NOMO-1 (cell line): ENCODE data around the gene AKAP13.
A peak's percentile ranks its signal among the peaks of the same experiment; 100 is the strongest.

Experiments
- DNase-seq, 2 experiments: peaks; one replicate each; lab custom pipeline; 2025; ENCODE audit not compliant: unreplicated experiment in 2 of 2; lab: John Stamatoyannopoulos, UW

Gene AKAP13

DNA sequence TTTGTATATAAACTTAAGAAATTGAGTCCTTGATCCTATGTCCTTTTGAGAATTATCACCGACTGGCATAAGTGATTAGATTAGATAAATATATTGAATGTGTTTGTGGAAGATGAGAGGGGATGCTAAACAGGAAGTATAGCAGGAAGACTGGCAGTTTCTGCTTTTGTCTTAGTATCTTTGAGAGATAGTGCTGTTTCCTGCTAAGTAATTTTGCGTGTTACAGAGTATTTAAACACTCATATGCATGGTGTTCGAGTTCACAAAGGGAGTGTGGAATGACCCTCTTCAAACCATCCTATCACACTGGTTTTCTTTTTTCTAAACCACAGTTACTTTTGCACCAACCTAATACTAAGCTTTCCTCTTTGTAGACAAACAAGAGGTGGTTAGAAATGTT, 308.3 kb downstream of the AKAP13 start:
- peak in 1 of 2 experiments; percentile 18 for DNase-seq

DNA sequence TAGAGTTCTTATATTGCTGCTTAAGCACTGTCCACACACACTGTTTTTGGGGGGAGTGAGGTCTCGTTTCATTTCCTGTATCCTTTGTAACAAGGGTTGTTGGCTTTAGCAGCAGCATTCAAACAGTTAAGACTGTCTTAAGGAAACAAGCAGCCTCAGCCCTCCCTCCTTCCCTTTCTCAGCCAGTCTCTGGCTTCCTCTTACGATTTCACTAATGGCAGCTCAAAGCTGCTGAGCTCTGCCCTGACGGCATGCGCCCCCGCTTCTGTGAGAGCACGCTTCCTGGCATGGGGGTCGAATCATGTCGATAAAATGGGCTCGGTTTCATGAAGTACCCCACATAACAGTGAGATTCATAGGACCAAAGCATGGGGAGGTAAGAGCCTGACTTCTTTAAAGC, 309.3 kb downstream of the AKAP13 start:
- DNase-seq = peak; percentile 77 to 79

DNA sequence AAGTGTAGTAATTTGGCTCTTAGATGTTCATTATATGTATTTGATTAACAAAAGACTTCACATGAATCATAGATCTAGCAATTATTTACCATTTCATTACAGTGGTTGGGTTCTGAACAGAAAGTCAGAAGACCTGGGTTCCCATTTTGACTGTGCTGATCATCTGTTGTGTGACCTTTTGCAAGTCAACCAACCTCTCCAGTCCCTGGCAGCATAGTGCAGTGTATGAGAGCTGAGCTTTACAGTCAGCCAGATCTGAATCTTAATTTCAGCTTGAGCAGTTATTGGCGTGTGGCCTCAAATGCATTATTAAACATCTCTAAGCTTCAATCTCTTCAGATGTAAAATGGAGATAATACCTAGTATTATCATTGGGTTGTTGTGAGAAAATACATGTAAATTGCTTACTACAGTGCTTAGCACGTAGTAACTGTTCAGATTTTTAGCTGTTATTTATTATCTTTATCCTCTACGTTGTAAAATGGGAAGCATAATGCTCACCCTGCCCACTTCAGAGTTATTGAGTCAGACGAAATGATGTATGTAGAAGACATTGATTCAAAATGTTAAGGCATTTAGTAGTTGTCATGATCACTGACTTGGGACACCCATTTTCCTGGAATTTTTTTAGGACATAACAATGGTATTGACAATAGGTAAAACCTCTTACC, 310.3 kb downstream of the AKAP13 start:
- DNase-seq = peak in 1 of 2 experiments; percentile 41

DNA sequence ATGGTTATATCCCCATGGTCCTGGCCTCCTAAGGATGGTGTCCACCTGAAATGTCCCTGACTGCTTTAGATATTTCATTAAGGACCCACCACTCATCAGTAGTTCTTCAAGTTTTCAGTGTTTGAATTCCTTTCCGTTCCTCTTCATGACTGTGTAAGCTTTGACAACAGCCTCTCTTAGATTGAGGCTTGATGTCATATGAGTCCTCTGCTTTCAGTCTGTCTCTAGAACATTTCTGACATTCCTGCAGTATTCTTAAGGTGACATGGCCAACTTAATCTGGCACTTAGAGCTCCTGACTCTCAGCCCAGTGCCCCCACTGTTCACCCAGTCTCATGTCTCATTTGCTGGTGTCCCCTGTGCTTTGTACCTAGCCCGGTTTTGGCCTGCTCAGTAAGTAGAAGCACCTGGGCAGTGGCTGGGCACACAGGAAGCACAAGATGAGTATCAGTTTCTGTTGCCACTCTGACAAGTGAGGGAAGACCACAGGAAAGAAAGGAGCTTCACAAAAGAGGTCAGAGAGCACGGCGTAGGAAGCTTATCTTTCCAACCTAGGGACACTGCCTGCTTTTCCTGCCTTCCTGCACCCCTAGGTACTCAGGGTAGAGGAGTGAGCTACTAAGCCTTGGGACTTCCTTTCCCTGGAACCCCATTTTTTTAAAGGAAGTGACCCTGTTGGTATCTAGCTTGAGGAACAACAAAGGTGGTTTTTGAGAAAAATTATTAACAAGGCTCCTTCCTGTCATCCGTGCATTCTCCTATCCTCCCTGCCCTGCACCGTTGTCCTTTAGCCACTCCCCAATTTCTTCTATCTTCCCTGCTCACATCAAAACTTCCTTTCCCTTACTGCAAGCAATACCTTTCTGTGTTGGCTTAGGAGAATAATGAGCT, 311.2 kb downstream of the AKAP13 start:
- DNase-seq = no peak

DNA sequence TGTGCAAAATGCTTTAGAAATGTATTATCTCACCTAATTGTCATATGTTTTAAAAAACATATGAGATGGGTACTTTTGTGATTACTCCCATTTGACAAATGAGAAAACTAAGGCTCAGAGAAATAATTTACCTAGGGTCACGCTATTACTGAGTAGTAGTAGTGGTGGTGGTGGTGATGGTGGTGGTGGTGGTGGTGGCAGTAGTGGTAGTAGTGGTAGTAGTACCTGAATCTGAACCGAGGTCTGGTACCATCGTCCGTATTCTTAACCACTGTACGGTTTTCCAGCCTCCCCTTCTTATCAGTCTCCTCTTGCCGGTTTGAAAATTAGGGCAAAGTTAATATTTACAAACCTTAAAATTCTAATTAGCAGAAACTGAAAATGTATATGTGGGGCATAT, 311.9 kb downstream of the AKAP13 start:
- DNase-seq = no peak

DNA sequence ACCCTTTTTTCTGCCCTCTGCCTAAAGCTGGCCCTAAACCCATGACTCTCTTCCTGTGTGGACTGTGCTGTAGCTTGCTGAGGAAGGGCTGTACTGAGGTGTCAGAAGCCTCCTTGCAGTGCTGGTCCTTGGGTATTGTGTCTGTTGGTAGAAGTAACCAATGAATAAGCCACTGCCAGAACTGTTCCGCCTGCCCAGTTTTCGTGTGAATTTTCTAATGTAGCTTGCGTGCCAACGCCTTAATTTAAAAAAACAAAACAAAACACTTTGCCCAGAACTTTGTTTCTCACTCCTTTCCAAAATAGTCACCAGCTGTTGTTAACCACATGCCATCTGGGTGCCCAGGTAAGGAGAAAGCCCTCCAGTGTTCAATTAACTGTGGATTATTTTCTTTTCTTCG, 312.5 kb downstream of the AKAP13 start:
- no peak for DNase-seq

DNA sequence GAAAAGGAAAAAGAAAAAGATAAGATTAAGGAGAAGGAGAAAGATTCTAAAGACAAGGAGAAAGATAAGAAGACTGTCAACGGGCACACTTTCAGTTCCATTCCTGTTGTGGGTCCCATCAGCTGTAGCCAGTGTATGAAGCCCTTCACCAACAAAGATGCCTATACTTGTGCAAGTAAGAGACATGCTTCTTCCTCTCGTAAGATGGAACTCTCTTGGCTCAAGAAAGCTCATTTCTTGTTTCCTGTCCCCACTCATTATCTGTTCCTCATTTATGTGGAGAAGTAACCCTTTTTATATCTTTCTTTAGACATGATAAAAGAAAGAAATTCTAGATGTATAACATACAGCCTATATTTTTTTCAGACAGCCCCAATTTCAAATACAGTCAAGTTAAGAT, 312.9 kb downstream of the AKAP13 start:
- peak in 1 of 2 experiments; percentile 32 for DNase-seq

DNA sequence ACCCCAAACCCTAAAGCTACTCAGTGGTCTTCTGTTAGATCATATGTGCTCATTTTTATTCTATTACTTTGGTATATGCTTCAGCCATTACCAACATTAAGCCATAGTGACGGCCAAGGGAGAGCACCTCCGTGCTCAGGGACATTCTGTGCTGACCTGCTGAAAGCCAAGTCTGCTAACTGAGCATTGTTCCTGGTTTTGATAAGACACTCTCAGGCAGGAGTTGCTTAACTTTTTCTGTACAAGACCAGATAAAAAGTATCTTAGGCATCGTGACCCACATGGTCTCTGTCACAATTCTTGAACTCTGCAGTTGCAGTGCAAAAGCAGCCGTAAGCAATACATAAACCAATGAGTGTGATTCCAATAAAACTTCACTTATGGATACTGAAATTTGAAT, 313.7 kb downstream of the AKAP13 start:
- no peak for DNase-seq

DNA sequence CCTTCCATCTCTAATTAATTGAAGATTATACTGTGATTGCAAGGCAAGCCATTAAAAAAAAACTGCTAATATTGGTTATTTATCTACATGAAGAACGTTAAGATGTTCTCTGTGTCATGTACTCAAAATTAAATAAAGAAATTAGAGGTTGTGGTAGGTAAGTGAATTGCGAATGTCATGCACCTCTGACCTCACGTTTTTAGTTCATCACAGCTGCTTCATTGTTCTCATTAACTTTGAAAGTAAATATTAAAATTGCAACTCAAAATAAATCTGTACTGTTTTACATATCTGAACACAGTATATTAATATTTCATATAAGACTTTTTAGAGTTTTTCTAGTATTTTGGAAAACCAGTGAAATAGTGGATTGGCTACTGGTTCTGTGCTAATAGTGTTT, 320.4 kb downstream of the AKAP13 start:
- DNase-seq = no peak

DNA sequence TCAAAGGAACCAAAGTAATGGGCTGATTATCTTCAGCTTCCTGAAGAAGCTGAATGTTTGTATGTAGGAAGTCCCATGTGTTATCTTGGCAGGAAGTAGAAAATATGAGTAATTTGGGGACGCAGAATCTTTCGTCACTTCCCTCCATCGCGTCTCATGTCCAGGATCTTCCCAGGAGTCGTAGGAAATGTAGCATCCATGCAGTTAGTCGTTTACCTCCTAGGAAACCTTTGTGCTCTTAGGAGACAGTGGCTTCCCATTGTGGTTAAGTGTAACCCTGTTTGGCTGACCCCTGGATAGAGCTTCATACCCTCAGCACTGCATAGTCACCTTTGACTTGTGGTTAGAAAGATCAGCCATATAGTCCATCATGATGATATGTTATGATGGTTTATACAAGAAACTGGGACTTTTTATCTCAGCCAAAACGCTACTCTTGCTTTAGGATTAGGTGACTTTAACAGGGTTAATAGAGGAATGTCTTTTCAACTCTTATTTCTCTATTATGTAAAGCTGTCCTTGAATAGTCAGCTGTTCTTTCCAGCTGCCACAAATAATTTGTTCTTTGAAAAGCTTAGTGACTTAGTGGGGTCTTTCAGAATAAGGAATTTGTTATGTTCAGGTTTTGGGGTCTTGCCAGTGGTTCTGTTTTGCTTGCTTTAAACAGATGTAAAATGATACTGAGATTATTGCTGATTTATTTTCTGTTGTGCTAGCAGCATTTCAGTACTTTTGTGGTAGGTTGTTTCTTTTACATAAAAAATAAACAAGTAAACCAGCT, 322.1 kb downstream of the AKAP13 start:
- no peak for DNase-seq

DNA sequence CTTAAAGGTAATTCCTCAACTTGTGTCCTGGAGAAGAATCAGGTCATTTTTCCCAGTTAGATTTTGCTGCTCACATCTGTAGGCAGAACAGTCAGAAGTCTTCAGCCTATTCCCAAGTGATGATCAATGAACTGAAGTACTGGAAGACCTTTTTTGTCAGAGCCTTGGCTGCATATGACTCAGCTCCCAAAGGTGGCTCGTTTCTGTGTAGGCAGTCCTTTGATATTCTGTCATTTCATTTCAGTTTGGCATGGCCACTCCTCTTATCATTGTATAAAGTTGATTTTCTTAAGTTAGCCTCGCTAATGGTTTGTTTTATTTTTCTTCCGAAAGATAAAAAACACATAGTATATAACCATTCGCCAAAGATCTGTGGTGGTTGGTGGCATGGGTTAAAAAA, 323.7 kb downstream of the AKAP13 start:
- DNase-seq = no peak

DNA sequence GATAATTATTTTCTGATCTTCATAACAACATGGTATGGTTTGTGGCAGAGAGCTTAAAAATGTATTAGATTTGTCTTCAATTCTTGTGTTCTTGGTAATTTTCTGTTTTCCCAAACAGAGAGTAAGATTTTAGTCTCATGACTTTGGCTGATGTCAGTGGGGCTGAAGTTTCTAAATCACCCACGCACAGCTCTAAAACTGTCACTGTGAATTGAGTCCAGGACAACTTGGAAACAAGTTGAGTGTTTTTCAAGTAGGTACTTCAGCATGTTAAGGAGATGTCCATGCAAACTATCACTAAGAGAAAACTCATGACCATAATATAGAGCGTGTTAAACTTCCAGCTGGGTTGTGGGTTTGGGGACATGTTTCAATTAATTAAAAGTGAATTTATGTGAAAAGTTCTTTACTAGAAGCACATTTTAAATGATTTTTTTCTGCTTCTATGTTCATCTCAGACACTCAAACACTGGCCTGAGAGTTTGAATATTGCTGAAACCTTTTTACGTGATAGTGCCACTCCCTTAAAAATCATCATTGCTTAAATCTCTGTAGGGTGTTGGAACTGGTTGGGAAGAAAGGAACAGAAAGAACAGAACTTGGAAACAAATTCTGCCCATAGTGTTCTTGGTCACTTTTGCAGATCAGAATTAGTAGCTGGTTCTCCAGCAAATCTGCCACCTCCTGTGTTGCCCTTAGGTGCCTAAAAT, 324.5 kb downstream of the AKAP13 start:
- no peak for DNase-seq

DNA sequence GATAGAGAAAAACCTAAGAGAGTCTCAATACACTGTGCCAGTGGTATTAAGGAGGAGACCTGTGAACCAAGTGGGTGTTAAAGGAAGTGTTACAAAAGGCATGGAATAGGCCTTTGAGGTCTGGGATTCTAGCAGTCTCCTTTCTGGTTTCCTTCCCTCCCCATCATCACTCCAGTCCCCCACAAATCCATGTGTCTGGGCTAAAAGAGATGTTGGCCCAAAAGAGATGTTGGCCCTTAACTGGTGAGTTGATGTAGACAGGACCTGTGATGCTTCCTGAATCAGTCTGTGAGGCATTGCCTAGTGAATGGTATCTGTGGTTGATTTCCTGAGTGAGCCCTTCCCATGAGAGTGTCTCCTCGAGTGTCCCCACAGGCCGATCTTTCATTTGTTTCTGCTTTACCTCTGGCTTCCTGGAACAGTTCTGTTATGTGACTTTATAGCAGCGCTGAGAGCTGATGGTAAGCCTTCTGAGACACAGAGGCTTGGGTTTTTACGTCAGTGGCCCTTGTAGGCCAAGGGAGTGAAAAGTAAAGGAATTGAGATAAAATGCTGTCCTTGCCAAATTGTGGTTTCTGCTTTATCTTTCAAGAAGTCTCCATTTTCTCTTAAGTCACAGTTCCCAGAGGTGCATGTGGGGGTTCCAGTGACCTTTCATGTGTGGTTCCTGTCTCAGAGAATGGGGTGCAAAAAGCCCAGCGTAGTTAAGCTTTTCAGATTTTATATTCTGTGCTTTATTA, 326.5 kb downstream of the AKAP13 start:
- no peak for DNase-seq

DNA sequence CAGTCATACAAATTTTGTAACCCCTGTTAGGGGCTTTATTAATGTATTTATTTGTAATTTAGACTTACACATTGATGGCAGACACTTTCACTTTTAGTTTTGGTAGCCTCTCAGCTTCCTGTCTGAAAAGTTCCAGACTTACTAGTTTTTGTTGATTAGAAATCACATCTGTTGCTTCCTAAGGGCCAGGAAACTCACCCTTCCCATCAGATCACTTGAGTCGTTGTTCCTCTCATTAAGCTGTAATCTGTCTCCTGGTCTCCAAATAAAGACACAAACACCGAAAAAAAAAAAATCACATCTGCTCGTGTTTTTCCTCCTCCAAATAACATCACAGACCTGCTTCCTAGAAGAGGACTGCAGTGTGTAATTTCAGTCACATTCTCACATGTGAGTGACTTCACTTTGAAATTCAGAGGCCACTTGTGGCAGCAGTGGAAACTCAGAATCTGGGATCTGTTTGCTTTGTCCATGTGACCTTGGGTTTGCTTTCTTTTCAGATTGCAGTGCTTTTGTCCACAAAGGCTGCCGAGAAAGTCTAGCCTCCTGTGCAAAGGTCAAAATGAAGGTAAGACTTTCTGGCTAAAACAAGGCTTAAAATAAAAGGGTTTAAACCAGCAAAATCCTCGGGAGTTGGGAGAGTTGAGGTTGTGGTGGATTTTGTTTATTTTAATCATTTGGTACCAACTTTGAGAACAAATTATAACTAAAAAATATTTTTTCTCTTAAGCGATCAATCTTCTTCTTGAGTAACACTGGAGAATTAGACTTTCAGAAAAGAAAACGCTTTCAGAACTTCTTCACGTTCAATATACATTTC, 327.3 kb downstream of the AKAP13 start:
- DNase-seq = no peak

DNA sequence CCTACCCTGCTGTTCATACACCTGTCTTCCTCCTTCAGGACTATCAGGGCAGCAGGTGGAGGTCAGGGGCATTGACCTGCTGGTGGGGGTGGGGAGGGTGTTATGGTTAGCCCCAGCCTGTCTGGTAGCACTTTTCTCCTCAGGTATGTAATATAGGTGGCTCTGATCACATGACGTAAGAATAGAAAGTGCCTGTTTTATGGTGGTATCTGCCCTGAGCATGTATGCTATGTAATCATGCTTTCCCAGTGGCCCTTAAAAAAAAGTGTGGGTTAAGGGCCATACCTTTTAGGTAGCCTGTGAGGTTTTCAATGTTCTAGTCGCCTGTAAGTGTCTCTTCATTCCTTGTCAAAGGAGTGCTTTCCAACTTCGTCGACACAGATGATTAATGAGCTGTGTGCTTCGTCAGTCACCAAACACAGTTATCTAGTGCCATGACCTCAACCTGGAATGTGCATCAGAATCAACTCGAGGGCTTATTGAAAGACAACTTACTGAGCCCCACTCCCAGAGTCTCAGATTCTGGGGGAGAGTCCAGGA, 328.1 kb downstream of the AKAP13 start:
- no peak for DNase-seq

DNA sequence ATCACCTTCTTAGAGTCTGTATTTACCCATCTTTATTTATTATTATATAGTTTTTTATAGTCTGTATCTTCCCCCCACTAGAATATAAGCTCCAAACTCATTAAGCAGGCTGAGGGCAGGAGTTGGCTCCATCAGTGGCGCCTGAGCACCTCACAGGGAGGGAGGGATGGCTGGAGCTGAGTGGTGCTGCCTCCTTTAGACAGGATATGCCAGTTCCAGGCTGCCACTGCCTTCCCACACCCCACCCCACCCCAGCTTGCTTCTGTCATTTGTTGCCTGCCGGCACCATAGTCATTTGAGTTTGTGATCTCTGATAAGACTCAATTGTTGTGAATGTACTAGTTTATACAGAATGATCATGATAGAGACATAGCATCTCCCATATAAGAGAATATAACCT, 328.8 kb downstream of the AKAP13 start:
- DNase-seq = no peak

DNA sequence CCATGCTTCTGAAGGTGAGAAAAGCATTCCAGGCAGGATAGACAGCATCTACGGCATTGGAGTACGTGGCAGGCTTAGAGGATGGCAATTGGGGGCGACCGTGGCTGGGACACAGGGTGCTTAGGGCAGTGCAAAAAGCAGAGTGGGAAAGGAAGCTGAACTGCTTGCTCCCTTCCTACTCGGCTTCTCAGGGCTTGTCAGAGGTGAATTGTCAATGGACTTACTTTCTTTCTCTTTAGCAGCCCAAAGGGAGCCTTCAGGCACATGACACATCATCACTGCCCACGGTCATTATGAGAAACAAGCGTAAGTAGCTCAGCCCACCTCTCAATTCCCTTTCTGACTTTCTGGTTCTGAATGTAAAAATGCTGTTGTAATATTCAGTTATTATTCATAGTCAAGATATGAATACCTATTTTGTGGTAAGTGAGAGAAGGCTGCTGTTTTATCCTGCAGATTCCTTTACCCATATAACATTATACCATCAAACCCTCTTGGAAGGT, 330.0 kb downstream of the AKAP13 start:
- DNase-seq = no peak

DNA sequence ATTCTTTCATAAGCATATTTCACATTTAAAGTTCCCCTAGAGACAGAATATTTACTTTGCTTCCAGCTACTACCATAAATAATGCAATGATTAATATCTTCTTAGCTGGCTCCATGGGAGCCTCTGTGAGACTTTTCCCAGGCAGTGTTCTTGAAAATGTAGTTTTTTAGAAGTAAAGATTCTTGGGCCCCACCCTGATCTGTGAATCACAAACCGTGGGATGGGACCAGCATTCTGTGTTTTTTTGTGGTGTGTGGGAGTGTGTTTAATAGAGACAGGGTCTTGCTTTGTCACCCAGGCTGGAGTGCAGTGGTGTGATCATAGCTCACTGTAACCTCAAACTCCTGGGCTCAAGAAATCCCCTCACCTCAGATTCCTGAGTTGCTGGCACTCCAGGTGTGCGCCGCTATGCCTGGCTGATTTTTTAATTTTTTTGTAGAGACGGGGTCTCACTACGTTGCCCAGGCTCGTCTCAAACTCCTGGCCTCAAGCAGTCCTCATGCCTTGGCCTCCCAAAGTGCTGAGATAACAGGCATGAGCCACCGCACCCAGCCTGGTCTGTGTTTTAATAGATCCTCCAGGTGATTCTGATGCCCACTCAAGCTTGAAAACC, 331.3 kb downstream of the AKAP13 start:
- DNase-seq = no peak
